Hypothalamus (tissue), 51 donors: ENCODE measurements around the gene CXXC5.
A peak's percentile ranks its signal among the peaks of the same experiment; 100 is the strongest.

ENCODE experiments used
- DNase-seq, 51 donors: peaks; one replicate each; lab custom pipeline; 2025; lab: John Stamatoyannopoulos, UW

The CXXC5 gene

GRCh38 chr5:139690064-139690802, 42.1 kb downstream of the CXXC5 start:
- peak in 24 of 51 donors; percentile 10 to 72 (median 44) for DNase-seq

GRCh38 chr5:139690803-139691629, 42.9 kb downstream of the CXXC5 start:
- no peak for DNase-seq

- DNase-seq: no peak
Observed at GRCh38 chr5:139692148-139692547, 44.0 kb downstream of the CXXC5 start.

- no peak for DNase-seq
Observed at GRCh38 chr5:139692679-139693308, 44.6 kb downstream of the CXXC5 start.

- DNase-seq: no peak
Observed at GRCh38 chr5:139693676-139694364, 45.7 kb downstream of the CXXC5 start.

- no peak for DNase-seq
Observed at GRCh38 chr5:139694556-139695177, 46.5 kb downstream of the CXXC5 start.

- DNase-seq: no peak
Observed at GRCh38 chr5:139695178-139695573, 47.0 kb downstream of the CXXC5 start.

- no peak for DNase-seq
Observed at GRCh38 chr5:139696167-139696893, 48.2 kb downstream of the CXXC5 start.

GRCh38 chr5:139696894-139697658, 48.9 kb downstream of the CXXC5 start:
- peak in 33 of 51 donors; percentile 32 to 80 (median 53) for DNase-seq

- peak in 37 of 51 donors; percentile 37 to 87 (median 70) for DNase-seq
Observed at GRCh38 chr5:139698490-139699146, 50.5 kb downstream of the CXXC5 start.

- DNase-seq: no peak
Observed at GRCh38 chr5:139699351-139699750, 51.2 kb downstream of the CXXC5 start.

- DNase-seq: no peak
Observed at GRCh38 chr5:139700711-139701055, 52.5 kb downstream of the CXXC5 start.

- no peak for DNase-seq
Observed at GRCh38 chr5:139701056-139701741, 53.0 kb downstream of the CXXC5 start.

- no peak for DNase-seq
Observed at GRCh38 chr5:139702548-139702947, 54.4 kb downstream of the CXXC5 start.

GRCh38 chr5:139704748-139705147, 56.6 kb downstream of the CXXC5 start:
- no peak for DNase-seq

- no peak for DNase-seq
Observed at GRCh38 chr5:139705191-139705590, 57.0 kb downstream of the CXXC5 start.

GRCh38 chr5:139705655-139706587, 57.8 kb downstream of the CXXC5 start:
- no peak for DNase-seq
